Hematopoietic multipotent progenitor cell (in vitro differentiated cells): Measurements from ENCODE around the gene STKLD1. TPM values are rescaled to one million over a fixed set of nuclear protein-coding genes. Genes with fewer than 3 reads are reported as not detected.
"Not testable (repeated sequence)": the region's sequence is repeated elsewhere in the genome, so short reads cannot be mapped to it uniquely, and the experiment has no call there.

Experiments used
- DNase-seq, 3 donors: peaks; one replicate each; pipeline ENCODE4 v3.0.0-alpha.2; 2011 to 2015; ENCODE audit warnings: low read depth in 2 of 3, low spot score in 2 of 3
- total RNA-seq: library from RNA; depleted of rRNA; stranded (reverse); fragments of >200 nt; gene quantifications from one replicate; pipeline ENCODE4 v1.2.3, GENCODE V29; 2012

Gene STKLD1
- total RNA-seq, 1 donor = 0.81 TPM

GRCh38 chr9:133382507-133383141 lies 6.5 kb downstream of the STKLD1 start:
- DNase-seq = no peak

- DNase-seq = no peak
Measured at GRCh38 chr9:133383438-133383837, 7.3 kb downstream of the STKLD1 start.

- no peak for DNase-seq
Measured at GRCh38 chr9:133384736-133385321, 8.7 kb downstream of the STKLD1 start.

GRCh38 chr9:133385452-133385851 lies 9.3 kb downstream of the STKLD1 start:
- no peak for DNase-seq

- DNase-seq = no peak
Measured at GRCh38 chr9:133386338-133386737, 10.2 kb downstream of the STKLD1 start.

GRCh38 chr9:133387680-133388079 lies 11.5 kb downstream of the STKLD1 start:
- DNase-seq = no peak

GRCh38 chr9:133389025-133389557 lies 12.9 kb downstream of the STKLD1 start:
- no peak for DNase-seq

- DNase-seq = no peak
Measured at GRCh38 chr9:133389562-133389961, 13.4 kb downstream of the STKLD1 start.

GRCh38 chr9:133390713-133391112 lies 14.5 kb downstream of the STKLD1 start:
- no peak for DNase-seq

- not testable (repeated sequence) for DNase-seq
Measured at GRCh38 chr9:133391449-133391848, 15.3 kb downstream of the STKLD1 start.

GRCh38 chr9:133392308-133392707 lies 16.1 kb downstream of the STKLD1 start:
- DNase-seq = not testable (repeated sequence)

- no peak for DNase-seq
Measured at GRCh38 chr9:133393399-133393798, 17.2 kb downstream of the STKLD1 start.

- no peak for DNase-seq
Measured at GRCh38 chr9:133394687-133395271, 18.6 kb downstream of the STKLD1 start.

GRCh38 chr9:133396952-133397351 lies 20.8 kb downstream of the STKLD1 start:
- DNase-seq = peak in 1 of 3 donors; percentile 20

- DNase-seq = no peak
Measured at GRCh38 chr9:133397370-133397769, 21.2 kb downstream of the STKLD1 start.

GRCh38 chr9:133397895-133398294 lies 21.7 kb downstream of the STKLD1 start:
- no peak for DNase-seq

- no peak for DNase-seq
Measured at GRCh38 chr9:133400292-133400691, 24.1 kb downstream of the STKLD1 start.

GRCh38 chr9:133401588-133401987 lies 25.4 kb downstream of the STKLD1 start:
- no peak for DNase-seq

- DNase-seq = no peak
Measured at GRCh38 chr9:133402689-133403088, 26.5 kb downstream of the STKLD1 start.

GRCh38 chr9:133403766-133404453 lies 27.7 kb downstream of the STKLD1 start:
- peak; percentile 28 to 60 (median 54) for DNase-seq

GRCh38 chr9:133404454-133405002 lies 28.4 kb downstream of the STKLD1 start:
- DNase-seq = no peak
